ENCODE data around the gene PRDM10.

- TF ChIP-seq POLR2A (IDR thresholded peaks at IDR 0.05) (no peak), POLR2AphosphoS5 (IDR thresholded peaks at IDR 0.05) (no peak)
Observed at GRCh38 chr11:129979046-129979605, 23.5 kb downstream of the PRDM10 start.
